GM10266 (cell line): Measurements from ENCODE around the gene CDYL2.

ENCODE experiments used
- DNase-seq: peaks from one replicate; pipeline ENCODE4 v3.0.0; 2012; ENCODE audit errors: extremely low spot score
- TF ChIP-seq, protein P1 (sequence below): IDR thresholded peaks from 2 replicates; pipeline ENCODE4 v1.5.1; 2012; ENCODE audit warnings: mild to moderate bottlenecking, low read depth; ENCODE audit not compliant: control insufficient read depth, insufficient read depth; ENCODE audit errors: missing control alignments

CDYL2 gene

DNA sequence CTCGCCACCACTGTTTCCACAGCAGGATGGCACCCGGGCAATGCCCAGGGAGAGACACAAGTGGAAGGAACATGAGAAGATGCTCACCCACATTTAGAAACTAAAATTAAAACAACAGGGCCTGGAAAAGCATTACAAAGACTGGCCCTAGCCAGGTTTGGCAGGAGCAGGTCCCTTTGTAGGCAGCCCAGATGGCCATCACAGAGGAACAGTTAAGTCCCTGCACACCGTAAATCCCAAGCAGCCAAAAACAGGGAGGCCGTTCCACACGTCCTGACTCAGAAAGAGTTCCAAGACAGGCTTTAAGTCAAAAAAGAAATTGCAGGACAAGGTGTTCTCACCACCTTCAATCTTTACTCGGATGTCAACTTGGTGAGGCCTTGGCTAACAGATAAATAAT lies 136.5 kb downstream of the CDYL2 start:
- TF ChIP-seq, protein P1, sequence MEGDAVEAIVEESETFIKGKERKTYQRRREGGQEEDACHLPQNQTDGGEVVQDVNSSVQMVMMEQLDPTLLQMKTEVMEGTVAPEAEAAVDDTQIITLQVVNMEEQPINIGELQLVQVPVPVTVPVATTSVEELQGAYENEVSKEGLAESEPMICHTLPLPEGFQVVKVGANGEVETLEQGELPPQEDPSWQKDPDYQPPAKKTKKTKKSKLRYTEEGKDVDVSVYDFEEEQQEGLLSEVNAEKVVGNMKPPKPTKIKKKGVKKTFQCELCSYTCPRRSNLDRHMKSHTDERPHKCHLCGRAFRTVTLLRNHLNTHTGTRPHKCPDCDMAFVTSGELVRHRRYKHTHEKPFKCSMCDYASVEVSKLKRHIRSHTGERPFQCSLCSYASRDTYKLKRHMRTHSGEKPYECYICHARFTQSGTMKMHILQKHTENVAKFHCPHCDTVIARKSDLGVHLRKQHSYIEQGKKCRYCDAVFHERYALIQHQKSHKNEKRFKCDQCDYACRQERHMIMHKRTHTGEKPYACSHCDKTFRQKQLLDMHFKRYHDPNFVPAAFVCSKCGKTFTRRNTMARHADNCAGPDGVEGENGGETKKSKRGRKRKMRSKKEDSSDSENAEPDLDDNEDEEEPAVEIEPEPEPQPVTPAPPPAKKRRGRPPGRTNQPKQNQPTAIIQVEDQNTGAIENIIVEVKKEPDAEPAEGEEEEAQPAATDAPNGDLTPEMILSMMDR, result no peak
- no peak for DNase-seq

DNA sequence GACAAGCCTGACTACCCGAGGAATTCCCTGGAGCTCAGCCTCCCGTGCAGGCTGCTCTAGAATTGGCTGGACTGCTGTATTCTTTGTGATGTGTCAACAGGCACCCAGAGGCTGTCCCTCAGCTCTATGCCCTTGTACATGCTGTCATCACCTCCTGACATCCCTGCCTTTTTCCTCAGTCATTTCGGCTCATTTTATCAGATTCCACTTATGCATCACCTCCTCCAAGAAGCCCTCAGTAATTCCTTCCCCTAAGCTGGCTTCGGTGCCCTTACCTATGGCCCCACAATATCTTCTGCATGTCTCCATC lies 137.2 kb downstream of the CDYL2 start:
- TF ChIP-seq, protein P1, result no peak
- DNase-seq, result no peak

DNA sequence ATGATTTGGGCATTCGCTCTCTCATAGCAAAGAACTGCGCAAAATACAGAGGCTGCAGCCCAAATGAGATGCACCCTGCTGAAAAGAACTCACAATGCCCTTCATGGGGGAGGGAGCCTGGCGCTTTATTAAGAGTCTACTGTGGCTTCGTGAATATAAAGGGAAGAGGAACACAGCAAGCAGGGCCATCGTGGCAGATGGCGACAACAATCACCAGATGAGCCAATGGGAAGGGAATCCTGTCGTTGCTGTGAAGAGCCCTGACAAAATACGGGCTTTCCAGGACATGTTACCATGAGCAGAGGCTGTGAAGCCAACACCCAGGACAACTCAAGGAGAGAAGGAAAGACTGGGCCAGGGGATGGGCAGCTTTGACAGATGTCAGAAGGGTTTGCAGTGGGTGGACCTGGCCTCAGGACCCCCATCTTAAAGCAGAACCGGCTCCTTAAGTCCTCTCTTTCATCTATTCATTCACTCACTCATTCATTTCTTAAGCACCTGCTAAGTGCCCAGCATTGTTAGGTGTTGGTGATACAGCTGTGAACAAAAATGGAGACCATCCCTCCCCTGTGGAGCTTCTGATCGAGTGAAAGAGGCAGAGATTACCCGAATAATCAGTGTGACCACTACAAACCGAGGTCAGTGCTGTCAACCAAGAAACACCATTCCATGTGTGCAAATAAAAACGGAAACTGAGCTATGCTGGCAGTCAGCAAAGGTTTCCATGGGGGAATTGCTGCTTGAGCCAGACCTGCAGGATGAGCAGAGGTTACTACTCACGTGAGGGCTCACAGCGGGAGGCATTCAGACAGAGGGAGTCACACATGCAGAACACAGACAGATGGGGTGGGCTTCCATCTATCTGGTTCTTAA lies 137.8 kb downstream of the CDYL2 start:
- TF ChIP-seq, protein P1, result no peak
- no peak for DNase-seq

DNA sequence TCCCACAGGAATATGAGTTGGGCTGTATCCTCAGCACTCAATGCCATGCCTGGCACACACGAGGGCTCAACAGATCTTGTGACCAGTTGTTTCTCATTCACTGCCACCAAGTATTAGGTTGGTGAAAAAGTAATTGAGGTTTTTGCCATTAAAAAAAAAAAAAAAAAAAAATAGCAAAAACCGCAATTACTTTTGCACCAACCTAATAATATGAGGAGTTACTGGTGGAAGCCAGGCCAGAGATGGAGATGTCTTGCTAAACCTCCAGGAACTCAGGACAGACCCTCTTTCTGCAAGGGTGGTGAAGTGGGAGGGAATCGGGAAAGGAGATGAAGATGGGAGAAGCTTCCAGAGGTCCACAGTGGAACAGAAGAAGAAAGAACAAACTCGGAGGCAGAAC lies 139.0 kb downstream of the CDYL2 start:
- TF ChIP-seq, protein P1, result no peak
- no peak for DNase-seq

DNA sequence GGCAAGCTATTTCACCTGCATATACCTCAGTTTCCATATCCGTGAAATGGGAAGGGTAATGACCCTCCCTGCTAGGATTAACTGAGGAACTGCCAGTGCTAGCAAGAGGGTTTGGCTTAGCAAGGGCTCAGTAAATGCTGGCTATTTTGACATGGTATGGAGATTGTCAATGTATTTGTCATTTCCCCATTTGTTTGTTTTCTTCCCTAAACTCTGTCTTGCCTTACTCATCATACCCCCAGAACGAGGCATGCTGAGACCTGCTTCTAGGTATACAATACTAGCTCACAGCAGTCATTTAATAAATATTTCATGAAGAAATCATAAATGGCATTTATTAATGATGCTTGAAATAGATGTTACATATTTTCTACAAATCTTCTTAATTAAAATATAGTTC lies 139.6 kb downstream of the CDYL2 start:
- DNase-seq, result no peak
- TF ChIP-seq, protein P1, result no peak

DNA sequence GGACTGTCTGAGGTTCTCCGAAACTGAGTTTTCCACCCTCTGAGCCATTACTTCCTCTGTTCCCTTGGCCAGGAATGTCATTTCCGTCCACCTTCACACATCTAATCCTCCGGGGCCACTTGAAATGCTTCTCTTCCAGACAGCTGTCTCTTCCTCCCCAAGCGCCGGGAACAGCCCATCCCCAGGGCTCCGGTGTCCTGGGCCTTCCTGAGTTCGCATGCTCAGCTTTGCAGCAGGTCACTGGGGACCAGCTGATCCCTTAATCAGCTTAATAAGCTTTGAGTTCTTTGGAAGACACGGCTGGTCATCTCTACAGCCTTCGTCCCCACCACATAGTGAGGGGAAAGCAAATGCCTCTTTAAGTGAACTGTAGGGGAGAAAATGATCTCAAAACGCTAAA lies 140.2 kb downstream of the CDYL2 start:
- DNase-seq, result no peak

DNA sequence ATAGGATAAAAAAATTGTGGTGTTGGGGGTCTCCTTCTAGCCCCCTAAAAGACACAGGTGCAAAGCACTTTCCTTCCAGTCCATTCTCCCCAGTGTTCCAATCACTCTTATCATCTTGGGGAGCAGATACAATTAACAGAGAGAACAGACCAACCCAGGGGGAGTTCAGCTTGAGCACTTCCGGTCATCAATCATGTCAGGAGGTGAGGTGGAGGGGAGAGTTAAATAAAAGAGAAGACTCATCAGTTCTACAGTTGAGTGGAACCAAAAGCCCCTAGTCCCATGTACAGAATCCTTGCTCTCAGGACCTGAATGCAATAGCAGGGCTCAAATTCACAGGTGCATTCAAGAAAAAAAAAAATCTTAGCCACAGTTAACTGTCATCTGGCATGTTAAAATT lies 141.3 kb downstream of the CDYL2 start:
- DNase-seq, result no peak
- TF ChIP-seq, protein P1, result no peak

More for the DNA sequence above, 140.2 kb downstream of the CDYL2 start:
- TF ChIP-seq, protein P1, result no peak
